NAMALWA (cell line): ENCODE results near the gene SNX4.
"Not testable (repeated sequence)": the region's sequence is repeated elsewhere in the genome, so short reads cannot be mapped to it uniquely, and the experiment has no call there.

ENCODE experiments used
- DNase-seq: peaks from one replicate; pipeline ENCODE4 v3.0.0-alpha.2; 2015; ENCODE audit warnings: low spot score

SNX4 gene

GRCh38 chr3:125519678-125520562 is at the start of gene SNX4:
SNX4 (minus strand) TSS chr3:125520202; CDS start chr3:125520172, 30 bp downstream.
- peak; percentile 92 for DNase-seq

- no peak for DNase-seq
Observed at GRCh38 chr3:125556314-125556713, 36.3 kb upstream of the SNX4 start.

- DNase-seq, result no peak
Observed at GRCh38 chr3:125552401-125552800, 32.4 kb upstream of the SNX4 start.

GRCh38 chr3:125528920-125529319 is 8.9 kb upstream of the SNX4 start:
- DNase-seq, result no peak

- DNase-seq, result no peak
Observed at GRCh38 chr3:125525153-125525552, 5.2 kb upstream of the SNX4 start.

GRCh38 chr3:125520563-125520919 is 539 bp upstream of the SNX4 start:
- DNase-seq, result not testable (repeated sequence)

- no peak for DNase-seq
Observed at GRCh38 chr3:125515421-125515820, 4.6 kb downstream of the SNX4 start.

- DNase-seq, result no peak
Observed at GRCh38 chr3:125513490-125514115, 6.4 kb downstream of the SNX4 start.

GRCh38 chr3:125512135-125512920 is 7.7 kb downstream of the SNX4 start:
- peak; percentile 66 for DNase-seq

- peak; percentile 12 for DNase-seq
Observed at GRCh38 chr3:125511420-125512118, 8.4 kb downstream of the SNX4 start.

- DNase-seq, result no peak
Observed at GRCh38 chr3:125507128-125507527, 12.9 kb downstream of the SNX4 start.

GRCh38 chr3:125498630-125499029 is 21.4 kb downstream of the SNX4 start:
- no peak for DNase-seq

- DNase-seq, result no peak
Observed at GRCh38 chr3:125496701-125497100, 23.3 kb downstream of the SNX4 start.

- no peak for DNase-seq
Observed at GRCh38 chr3:125482406-125482805, 37.6 kb downstream of the SNX4 start.

GRCh38 chr3:125481786-125482185 is 38.2 kb downstream of the SNX4 start:
- DNase-seq, result no peak

GRCh38 chr3:125481375-125481759 is 38.6 kb downstream of the SNX4 start:
- DNase-seq, result not testable (repeated sequence)

- no peak for DNase-seq
Observed at GRCh38 chr3:125480656-125481374, 39.2 kb downstream of the SNX4 start.

GRCh38 chr3:125479091-125479490 is 40.9 kb downstream of the SNX4 start:
- DNase-seq, result no peak

- DNase-seq, result no peak
Observed at GRCh38 chr3:125478326-125478725, 41.7 kb downstream of the SNX4 start.

- no peak for DNase-seq
Observed at GRCh38 chr3:125477701-125478100, 42.3 kb downstream of the SNX4 start.

- no peak for DNase-seq
Observed at GRCh38 chr3:125470671-125471070, 49.3 kb downstream of the SNX4 start.
